A673 (cell line): ENCODE results near the gene VPS13C. TPM values are rescaled to one million over a fixed set of nuclear protein-coding genes. Genes with fewer than 3 reads are reported as not detected.

Experiments used
- BruUV-seq: library from RNA; stranded (reverse); fragments of 400-500 nt; replicated peaks from 2 replicates; lab custom pipeline; 2021; lab: Mats Ljungman, UMichigan
- CTCF ChIA-PET: fragments of 300-600 bp; sonication (Branson Sonifier 250); formaldehyde crosslinking; loops from one replicate; lab custom pipeline; 2022; ENCODE audit warnings: antibody characterized with exemption; lab: Charles Lee
- POLR2A ChIA-PET: fragments of 300-600 bp; sonication (Branson Sonifier 250); formaldehyde crosslinking; loops from one replicate; lab custom pipeline; 2022; ENCODE audit warnings: antibody characterized with exemption; ENCODE audit not compliant: low non-redundant PET; lab: Charles Lee
- DNase-seq: peaks from one replicate; pipeline ENCODE4 v3.0.0-alpha.2; 2015; ENCODE audit warnings: low spot score
- H3K27ac ChIP-seq: fragments of 200-600 bp; sonication (generic); 2 replicates; pipeline ENCODE4 v1.5.1; 2016; ENCODE audit warnings: mixed run types, low read depth, mild to moderate bottlenecking, mixed read lengths, antibody characterized with exemption, low read length; ENCODE audit not compliant: poor library complexity, severe bottlenecking
- H3K27me3 ChIP-seq: fragments of 200-600 bp; sonication (generic); replicated peaks from 2 replicates; pipeline ENCODE4 v1.6.1; 2017; ENCODE audit warnings: mixed run types, low read depth, mild to moderate bottlenecking, mixed read lengths, antibody characterized with exemption, low read length; ENCODE audit not compliant: insufficient read depth, poor library complexity
- H3K36me3 ChIP-seq: fragments of 200-600 bp; sonication (generic); 2 replicates; pipeline ENCODE4 v1.6.1; 2016; ENCODE audit warnings: mixed run types, mild to moderate bottlenecking, mixed read lengths, antibody characterized with exemption, low read length; ENCODE audit not compliant: insufficient read depth, poor library complexity, severe bottlenecking
- H3K4me1 ChIP-seq: fragments of 200-600 bp; sonication (generic); 2 replicates; pipeline ENCODE4 v1.6.1; 2017; ENCODE audit warnings: mixed run types, mild to moderate bottlenecking, mixed read lengths, antibody characterized with exemption, low read length; ENCODE audit not compliant: insufficient read depth, poor library complexity, severe bottlenecking
- H3K4me3 ChIP-seq: fragments of 200-600 bp; sonication (generic); 2 replicates; pipeline ENCODE4 v1.5.1; 2016; ENCODE audit warnings: low read depth, mixed run types, mild to moderate bottlenecking, mixed read lengths, low read length; ENCODE audit not compliant: poor library complexity, severe bottlenecking
- H3K9me3 ChIP-seq: fragments of 200-600 bp; sonication (generic); 2 replicates; pipeline ENCODE4 v1.6.1; 2016; ENCODE audit warnings: mixed run types, low read depth, mild to moderate bottlenecking, mixed read lengths, antibody characterized with exemption, low read length; ENCODE audit not compliant: poor library complexity, severe bottlenecking
- EZH2 ChIP-seq: fragments of 200-600 bp; sonication (generic); IDR thresholded peaks from 2 replicates; pipeline ENCODE4 v1.6.1; 2017; ENCODE audit warnings: borderline replicate concordance, low read depth, mild to moderate bottlenecking, mixed read lengths, antibody characterized with exemption, low read length; ENCODE audit not compliant: poor library complexity, severe bottlenecking
- intact Hi-C: fragments of 100-400 bp; cut with micrococcal nuclease; formaldehyde crosslinking; loops from one replicate; pipeline ENCODE4 v1.10.0; 2022; ENCODE audit not compliant: unreplicated experiment
- total RNA-seq: library from RNA; stranded (reverse); gene quantifications from 2 replicates; pipeline ENCODE4 v1.2.3, GENCODE V29; 2021
- TF ChIP-seq, protein P1 (sequence below): fragments of 300-800, 200-600 bp; sonication (generic); conservative IDR thresholded peaks from 2 replicates; pipeline ENCODE4 v1.5.1; 2017; ENCODE audit warnings: low read depth, mild to moderate bottlenecking, antibody characterized with exemption, low read length, moderate library complexity, mixed read lengths

VPS13C gene
- total RNA-seq, 1 experiment from 2014 or later: 31.0 TPM

GRCh38 chr15:61929452-61929851 lies 130.8 kb downstream of the VPS13C start:
- CTCF ChIA-PET: no interaction called here
- intact Hi-C loops: no loop called here
- POLR2A ChIA-PET: no interaction called here
- H3K4me3 ChIP-seq: no peak overlapping the region
- no peaks in the 10 kb centered on the region for H3K9me3 ChIP-seq
- H3K27me3 ChIP-seq: no peaks in the 10 kb centered on the region
- H3K27ac ChIP-seq: no peak overlapping the region
- H3K4me1 ChIP-seq: no peaks in the 10 kb centered on the region
- DNase-seq: no peak
- TF ChIP-seq, protein P1, sequence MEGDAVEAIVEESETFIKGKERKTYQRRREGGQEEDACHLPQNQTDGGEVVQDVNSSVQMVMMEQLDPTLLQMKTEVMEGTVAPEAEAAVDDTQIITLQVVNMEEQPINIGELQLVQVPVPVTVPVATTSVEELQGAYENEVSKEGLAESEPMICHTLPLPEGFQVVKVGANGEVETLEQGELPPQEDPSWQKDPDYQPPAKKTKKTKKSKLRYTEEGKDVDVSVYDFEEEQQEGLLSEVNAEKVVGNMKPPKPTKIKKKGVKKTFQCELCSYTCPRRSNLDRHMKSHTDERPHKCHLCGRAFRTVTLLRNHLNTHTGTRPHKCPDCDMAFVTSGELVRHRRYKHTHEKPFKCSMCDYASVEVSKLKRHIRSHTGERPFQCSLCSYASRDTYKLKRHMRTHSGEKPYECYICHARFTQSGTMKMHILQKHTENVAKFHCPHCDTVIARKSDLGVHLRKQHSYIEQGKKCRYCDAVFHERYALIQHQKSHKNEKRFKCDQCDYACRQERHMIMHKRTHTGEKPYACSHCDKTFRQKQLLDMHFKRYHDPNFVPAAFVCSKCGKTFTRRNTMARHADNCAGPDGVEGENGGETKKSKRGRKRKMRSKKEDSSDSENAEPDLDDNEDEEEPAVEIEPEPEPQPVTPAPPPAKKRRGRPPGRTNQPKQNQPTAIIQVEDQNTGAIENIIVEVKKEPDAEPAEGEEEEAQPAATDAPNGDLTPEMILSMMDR: no peak
- TF ChIP-seq EZH2: no peak
- no peaks in the 10 kb centered on the region for H3K36me3 ChIP-seq
- no TSS peak for BruUV-seq

GRCh38 chr15:61923173-61923572 lies 137.1 kb downstream of the VPS13C start:
- CTCF ChIA-PET: interaction anchor here (0.6 kb wide), 1 partner anchor 135 kb away, joined by 3 read pairs; no protein-coding TSS in a partner anchor

GRCh38 chr15:61921093-61921492 lies 139.2 kb downstream of the VPS13C start:
- H3K9me3 ChIP-seq: no peaks in the 10 kb centered on the region
- intact Hi-C loops: no loop called here
- peaks cover 7% of the 10 kb centered on the region for H3K36me3 ChIP-seq
- DNase-seq: no peak
- no peak overlapping the region for H3K4me3 ChIP-seq
- CTCF ChIA-PET: no interaction called here
- H3K27ac ChIP-seq: no peak overlapping the region
- no peaks in the 10 kb centered on the region for H3K27me3 ChIP-seq
- POLR2A ChIA-PET: no interaction called here
- TF ChIP-seq EZH2: no peak
- TF ChIP-seq, protein P1: no peak
- H3K4me1 ChIP-seq: peaks cover 3% of the 10 kb centered on the region
- BruUV-seq: no TSS peak

More at GRCh38 chr15:61923173-61923572, 137.1 kb downstream of the VPS13C start:
- Histone ChIP-seq H3K4me3 (no peak overlapping the region), H3K9me3 (no peaks in the 10 kb centered on the region), H3K27me3 (no peaks in the 10 kb centered on the region), H3K4me1 (no peaks in the 10 kb centered on the region), H3K36me3 (no peaks in the 10 kb centered on the region), H3K27ac (no peak overlapping the region)
- POLR2A ChIA-PET: no interaction called here
- DNase-seq: no peak
- intact Hi-C loops: no loop called here
- BruUV-seq: no TSS peak
- no peak for TF ChIP-seq EZH2
- TF ChIP-seq, protein P1: no peak
